ENCODE results near the gene PANK4. TPM values are rescaled to one million over a fixed set of nuclear protein-coding genes. Genes with fewer than 3 reads are reported as not detected.

Gene PANK4
- total RNA-seq, 1 experiment from 2014 or later: 32.2 TPM

DNA sequence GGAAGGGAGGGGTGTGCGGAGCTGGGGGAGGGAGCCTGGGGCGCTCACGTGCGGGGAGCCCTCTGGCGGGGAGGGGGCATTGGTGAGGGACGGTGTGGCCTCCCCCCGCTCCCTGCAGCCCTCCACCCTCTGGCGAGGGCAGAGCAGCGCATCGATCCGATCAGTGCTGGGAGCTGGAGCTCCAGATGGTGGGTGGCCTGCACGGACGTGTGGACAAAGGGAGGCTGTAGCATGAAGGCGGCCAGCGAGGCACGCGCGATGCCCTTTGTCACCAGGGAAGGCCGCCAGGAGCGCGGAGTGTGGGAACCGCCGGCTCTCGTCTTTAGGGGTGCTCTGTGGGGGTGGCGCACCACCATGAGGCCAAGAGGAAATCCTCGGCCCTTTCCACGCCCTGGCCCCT lies 9.1 kb upstream of the PANK4 start:
- no peak overlapping the region for H3K14ac ChIP-seq (ENCODE audit: insufficient read depth, low read length)
- H3K27me3 ChIP-seq (ENCODE audit: insufficient read depth, low read length): peaks cover 19% of the 10 kb centered on the region; the same call in 1 of the 2 replicates
- no peak overlapping the region for H4K91ac ChIP-seq (ENCODE audit: insufficient read length, low read depth, low read length)
- H3K27ac ChIP-seq (ENCODE audit: insufficient read length, low read depth, low read length): no peak overlapping the region
- 0 out of 3 replicates have a peak, but pooled peaks have one; percentile 19 for TF ChIP-seq CTCF (conservative IDR thresholded peaks at IDR 0.05)
- Mint-ChIP-seq H3K4me1 (peaks cover 10 to 22% of the 10 kb centered on the region in 2 experiments), H3K27ac (no peak overlapping the region), H3K27me3 (ENCODE audit: low read depth) (peaks cover 93% of the 10 kb centered on the region), H3K4me3 (no peak overlapping the region), H3K9me3 (peaks cover 0 to 3% of the 10 kb centered on the region in 2 experiments; a peak in 2 of 5 replicates), H3K36me3 (ENCODE audit: insufficient read depth in 1 of 3, low read depth in 3 of 3) (no peaks in the 10 kb centered on the region)
- H2AFZ ChIP-seq (ENCODE audit: low read length): no peak overlapping the region
- no peak overlapping the region for H4K8ac ChIP-seq (replicated peaks; ENCODE audit: insufficient read length, low read depth, low read length)
- H3K4me1 ChIP-seq (ENCODE audit: insufficient read depth, low read length): no peaks in the 10 kb centered on the region
- H3K4me2 ChIP-seq (ENCODE audit: insufficient read depth, insufficient read length, low read length): no peak overlapping the region
- peaks cover 3% of the 10 kb centered on the region for H4K20me1 ChIP-seq (ENCODE audit: control insufficient read depth, insufficient read depth, insufficient read length)
- no peak overlapping the region for H3K4ac ChIP-seq (ENCODE audit: low read depth, low read length)
- WGBS (ENCODE audit: extremely low coverage, insufficient read length, low lambda C conversion rate): no CpG with 5 or more reads among the region's 27 CpGs
- H2BK5ac ChIP-seq (ENCODE audit: insufficient read length, low read length): no peak overlapping the region
- H3K23me2 ChIP-seq (ENCODE audit: insufficient read length, low read depth, low read length, poor library complexity, severe bottlenecking): no peaks in the 10 kb centered on the region
- H2BK12ac ChIP-seq (ENCODE audit: insufficient read length, low read depth, low read length): no peak overlapping the region
- no peak overlapping the region for H3K18ac ChIP-seq (ENCODE audit: insufficient read length, low read depth, low read length)
- no peak overlapping the region for H2BK20ac ChIP-seq (ENCODE audit: low read depth, low read length, poor library complexity, severe bottlenecking)
- no peaks in the 10 kb centered on the region for H3K79me2 ChIP-seq (ENCODE audit: insufficient read depth, low read length)
- no peaks in the 10 kb centered on the region for H3K9me3 ChIP-seq (ENCODE audit: control insufficient read depth, low read depth, low read length)
- H3K23ac ChIP-seq (ENCODE audit: insufficient read length, low read depth, low read length): no peak overlapping the region
- no peak overlapping the region for H2AK5ac ChIP-seq (ENCODE audit: insufficient read length, low read length)
- H3K79me1 ChIP-seq (ENCODE audit: insufficient read depth, low read depth, low read length, poor library complexity, severe bottlenecking): no peaks in the 10 kb centered on the region
- no peak overlapping the region for H4K5ac ChIP-seq (ENCODE audit: insufficient read length, low read depth, low read length)
- H3K56ac ChIP-seq (ENCODE audit: insufficient read length, low read depth, low read length): no peak overlapping the region
- H2BK120ac ChIP-seq (ENCODE audit: low read depth, low read length, poor library complexity, severe bottlenecking): no peak overlapping the region
- no peak for DNase-seq
- H2BK15ac ChIP-seq (ENCODE audit: low read depth, low read length): no peak overlapping the region
- H3K9ac ChIP-seq (ENCODE audit: extremely low read depth, insufficient read length, low read length): no peak overlapping the region
- no peak overlapping the region for H3T11ph ChIP-seq (ENCODE audit: low read length)
